GM18507 (cell line): ENCODE data around the gene SNAP25.

Experiments
- DNase-seq: peaks from one replicate; pipeline ENCODE4 v3.0.0; 2011; ENCODE audit warnings: low read depth; ENCODE audit not compliant: insufficient read length; ENCODE audit errors: extremely low spot score
- FAIRE-seq: peaks from 2 replicates; lab custom pipeline; 2011; peaks lifted over from hg19 to GRCh38; lab: Jason Lieb, UNC

The SNAP25 gene

GRCh38 chr20:10291568-10292248 lies 73.1 kb downstream of the SNAP25 start:
- FAIRE-seq, result no peak
- no peak for DNase-seq

- FAIRE-seq (no peak), DNase-seq (no peak)
Observed at GRCh38 chr20:10297223-10297622, 78.6 kb downstream of the SNAP25 start.

GRCh38 chr20:10297684-10298240 lies 79.1 kb downstream of the SNAP25 start:
- FAIRE-seq (no peak), DNase-seq (no peak)

GRCh38 chr20:10300582-10301446 lies 82.2 kb downstream of the SNAP25 start:
- FAIRE-seq, result no peak
- DNase-seq, result no peak

- DNase-seq (no peak), FAIRE-seq (no peak)
Observed at GRCh38 chr20:10303852-10304251, 85.2 kb downstream of the SNAP25 start.

GRCh38 chr20:10304471-10305046 lies 85.9 kb downstream of the SNAP25 start:
- DNase-seq (no peak), FAIRE-seq (no peak)

- DNase-seq (no peak), FAIRE-seq (no peak)
Observed at GRCh38 chr20:10306440-10307358, 88.1 kb downstream of the SNAP25 start.

GRCh38 chr20:10307359-10307735 lies 88.7 kb downstream of the SNAP25 start:
- no peak for DNase-seq
- no peak for FAIRE-seq

- FAIRE-seq (no peak), DNase-seq (no peak)
Observed at GRCh38 chr20:10308652-10309051, 90.0 kb downstream of the SNAP25 start.

- no peak for FAIRE-seq
- DNase-seq, result no peak
Observed at GRCh38 chr20:10309326-10309725, 90.7 kb downstream of the SNAP25 start.

GRCh38 chr20:10312111-10312510 lies 93.5 kb downstream of the SNAP25 start:
- no peak for FAIRE-seq
- DNase-seq, result no peak

- FAIRE-seq (no peak), DNase-seq (no peak)
Observed at GRCh38 chr20:10313215-10313614, 94.6 kb downstream of the SNAP25 start.

- DNase-seq (no peak), FAIRE-seq (no peak)
Observed at GRCh38 chr20:10313701-10314100, 95.1 kb downstream of the SNAP25 start.

GRCh38 chr20:10314198-10314597 lies 95.6 kb downstream of the SNAP25 start:
- DNase-seq, result no peak
- no peak for FAIRE-seq

GRCh38 chr20:10315138-10315537 lies 96.5 kb downstream of the SNAP25 start:
- no peak for FAIRE-seq
- no peak for DNase-seq

GRCh38 chr20:10316582-10316981 lies 98.0 kb downstream of the SNAP25 start:
- FAIRE-seq, result no peak
- DNase-seq, result no peak

GRCh38 chr20:10318291-10319024 lies 99.8 kb downstream of the SNAP25 start:
- DNase-seq (no peak), FAIRE-seq (no peak)

GRCh38 chr20:10319855-10320254 lies 101.2 kb downstream of the SNAP25 start:
- DNase-seq (no peak), FAIRE-seq (no peak)
